Prostate gland (tissue), 2 donors: ENCODE measurements around the gene SASS6. TPM values are rescaled to one million over a fixed set of nuclear protein-coding genes. Genes with fewer than 3 reads are reported as not detected.

Experiments
- DNase-seq: peaks from one replicate; pipeline ENCODE4 v3.0.0-alpha.2; 2019; ENCODE audit warnings: low spot score
- H3K27ac ChIP-seq, 2 donors: fragments of 200-600 bp; sonication (generic); 2 replicates each; pipeline ENCODE4 v1.5.1; 2017 to 2019
- H3K27me3 ChIP-seq: fragments of 200-600 bp; sonication (generic); replicated peaks from 2 replicates; pipeline ENCODE4 v1.5.1; 2019; ENCODE audit not compliant: insufficient read depth
- H3K36me3 ChIP-seq, 2 donors: fragments of 200-600 bp; sonication (generic); 1 replicate in 1 of 2; 2 replicates in 1 of 2; pipeline versions ENCODE4 v1.5.1 to v1.8.1; 2017 to 2019
- H3K4me1 ChIP-seq: fragments of 200-600 bp; sonication (generic); replicated peaks from 2 replicates; pipeline ENCODE4 v1.5.1; 2019
- H3K4me3 ChIP-seq, 2 donors: fragments of 200-600 bp; sonication (generic); 2 replicates each; pipeline ENCODE4 v1.5.1; 2017 to 2019
- H3K9me3 ChIP-seq: fragments of 200-600 bp; sonication (generic); 2 replicates; pipeline ENCODE4 v1.5.1; 2017
- CTCF ChIP-seq, 4 experiments: fragments of 200-600 bp in 2 of 4; fragments of 450-650 bp in 2 of 4; sonication (generic) in 2 of 4; IDR thresholded peaks; 1 replicate in 3 of 4; 2 replicates in 1 of 4; pipeline ENCODE4 v1.5.1; 2016 to 2019; ENCODE audit warnings: antibody characterized with exemption in 4 of 4, mild to moderate bottlenecking in 2 of 4, moderate library complexity in 2 of 4
- POLR2A ChIP-seq: fragments of 450-650 bp; IDR thresholded peaks from one replicate; pipeline ENCODE4 v1.6.1; 2016; ENCODE audit warnings: antibody characterized with exemption, mild to moderate bottlenecking
- POLR2AphosphoS5 ChIP-seq: sonication (generic); formaldehyde crosslinking; IDR thresholded peaks from one replicate; pipeline ENCODE4 v1.6.1; 2017; ENCODE audit warnings: antibody characterized with exemption
- WGBS: methylation state at CpG from one replicate; pipeline ENCODE4 v1.1.5; 2018; 5-methylcytosine and 5-hydroxymethylcytosine counted together
- intact Hi-C: fragments of 100-400 bp; cut with DNase I; formaldehyde crosslinking; loops from one replicate; pipeline ENCODE4 v1.14.2; 2022
- total RNA-seq, 2 donors: library from RNA; depleted of rRNA; stranded (reverse); fragments of >200 nt; gene quantifications; one replicate each; pipeline ENCODE4 v1.1.0, GENCODE V29; 2016

The SASS6 gene
- total RNA-seq, 2 donors from 2014 or later: 4.0 to 6.2 TPM

GRCh38 chr1:100090471-100090870 lies 42.3 kb downstream of the SASS6 start:
- WGBS: 97% methylated on average over 3 of the region's 3 CpGs
- no peaks in the 10 kb centered on the region for H3K36me3 ChIP-seq
- no peak for DNase-seq
- no peak for TF ChIP-seq POLR2A
- TF ChIP-seq CTCF (IDR thresholded peaks at IDR 0.05): no peak
- TF ChIP-seq POLR2AphosphoS5: no peak
- H3K4me3 ChIP-seq: no peak overlapping the region
- no peak overlapping the region for H3K27ac ChIP-seq
- no peaks in the 10 kb centered on the region for H3K9me3 ChIP-seq
- no peaks in the 10 kb centered on the region for H3K4me1 ChIP-seq
- H3K27me3 ChIP-seq: no peaks in the 10 kb centered on the region
- intact Hi-C loops: no loop called here

GRCh38 chr1:100089082-100089481 lies 43.6 kb downstream of the SASS6 start:
- Histone ChIP-seq H3K4me3 (no peak overlapping the region), H3K9me3 (no peaks in the 10 kb centered on the region), H3K27ac (no peak overlapping the region), H3K27me3 (no peaks in the 10 kb centered on the region), H3K36me3 (no peaks in the 10 kb centered on the region), H3K4me1 (no peaks in the 10 kb centered on the region)
- no peak for DNase-seq
- intact Hi-C loops: no loop called here
- 91% methylated on average over 1 of the region's 1 CpG for WGBS
- no peak for TF ChIP-seq CTCF (IDR thresholded peaks at IDR 0.05)
- no peak for TF ChIP-seq POLR2AphosphoS5
- TF ChIP-seq POLR2A: no peak

- intact Hi-C loops: no loop called here
- WGBS: 63% methylated on average over 1 of the region's 1 CpG
Measured at GRCh38 chr1:100087396-100087795, 45.3 kb downstream of the SASS6 start.

GRCh38 chr1:100080331-100080730 lies 52.4 kb downstream of the SASS6 start:
- no peak for DNase-seq

More at GRCh38 chr1:100087396-100087795, 45.3 kb downstream of the SASS6 start:
- Histone ChIP-seq H3K27ac (no peak overlapping the region), H3K4me1 (no peaks in the 10 kb centered on the region), H3K27me3 (no peaks in the 10 kb centered on the region), H3K9me3 (no peaks in the 10 kb centered on the region), H3K4me3 (no peak overlapping the region), H3K36me3 (no peaks in the 10 kb centered on the region)
- TF ChIP-seq POLR2A (no peak), CTCF (IDR thresholded peaks at IDR 0.05) (no peak), POLR2AphosphoS5 (no peak)
- no peak for DNase-seq

More at GRCh38 chr1:100080331-100080730, 52.4 kb downstream of the SASS6 start:
- TF ChIP-seq CTCF (IDR thresholded peaks at IDR 0.05) (no peak), POLR2AphosphoS5 (no peak), POLR2A (no peak)
- WGBS: 71% methylated on average over 3 of the region's 3 CpGs
- no peaks in the 10 kb centered on the region for H3K27me3 ChIP-seq
- no peaks in the 10 kb centered on the region for H3K9me3 ChIP-seq
- H3K4me1 ChIP-seq: no peaks in the 10 kb centered on the region
- intact Hi-C loops: no loop called here
- H3K27ac ChIP-seq: no peak overlapping the region
- no peak overlapping the region for H3K4me3 ChIP-seq
- H3K36me3 ChIP-seq: peaks cover 0 to 5% of the 10 kb centered on the region in 2 donors
